GM19395 (cell line): ENCODE results near the gene PLXDC2.

ENCODE experiments used
- ATAC-seq: cut with Tn5 transposase; IDR thresholded peaks from one replicate; pipeline ENCODE4 v1.9.1; 2021; ENCODE audit warnings: mild to moderate bottlenecking, moderate library complexity; ENCODE audit not compliant: unreplicated experiment

PLXDC2 gene

DNA sequence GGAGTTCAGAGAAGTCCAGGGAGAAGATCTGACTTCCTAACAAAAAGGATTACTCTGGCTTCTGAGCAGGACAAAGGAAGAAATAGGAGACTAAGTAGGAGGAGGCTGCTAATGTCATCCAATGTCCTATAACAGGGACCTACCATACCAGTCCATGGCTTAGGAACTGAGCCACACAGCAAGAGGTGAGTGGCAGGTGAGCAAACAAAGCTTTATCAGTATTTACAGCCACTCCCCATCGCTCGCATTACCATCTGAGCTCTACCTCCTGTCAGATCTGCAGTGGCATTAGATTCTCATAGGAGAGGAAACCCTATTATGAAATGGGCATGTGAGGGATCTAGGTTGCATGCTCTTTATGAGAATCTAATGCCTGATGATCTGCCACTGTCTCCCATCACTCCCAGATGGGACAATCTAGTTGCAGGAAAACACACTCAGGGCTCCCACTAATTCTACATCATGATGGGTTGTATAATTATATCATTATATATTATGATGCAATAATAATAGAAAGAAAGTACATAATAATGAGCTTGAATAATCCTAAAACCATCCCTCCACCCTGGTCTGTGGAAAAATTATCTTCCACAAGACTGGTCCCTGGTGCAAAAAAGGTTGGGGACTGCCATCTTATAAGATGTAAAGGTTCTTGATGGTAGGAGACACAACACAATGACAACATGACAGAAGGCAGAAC, 487.4 kb downstream of the PLXDC2 start:
- ATAC-seq: no peak

DNA sequence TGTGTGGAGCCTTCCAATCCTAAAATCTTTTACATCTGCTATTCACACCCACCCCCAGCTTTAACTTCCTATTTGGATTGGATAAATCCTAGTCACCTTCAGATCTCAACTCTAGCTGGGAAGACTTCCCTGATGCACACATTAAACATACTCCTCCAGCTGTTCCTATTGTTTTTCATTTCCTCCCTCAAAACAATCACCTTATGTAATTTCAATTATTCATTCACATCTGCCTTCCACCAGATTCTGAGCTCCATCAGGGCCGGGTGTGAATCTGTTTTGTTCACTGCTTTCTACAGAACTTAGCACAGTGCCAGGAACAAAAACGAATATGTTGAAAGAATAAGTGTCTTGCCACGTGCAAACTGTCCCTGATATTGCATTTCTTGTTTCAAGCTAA, 497.4 kb downstream of the PLXDC2 start:
- no peak for ATAC-seq

DNA sequence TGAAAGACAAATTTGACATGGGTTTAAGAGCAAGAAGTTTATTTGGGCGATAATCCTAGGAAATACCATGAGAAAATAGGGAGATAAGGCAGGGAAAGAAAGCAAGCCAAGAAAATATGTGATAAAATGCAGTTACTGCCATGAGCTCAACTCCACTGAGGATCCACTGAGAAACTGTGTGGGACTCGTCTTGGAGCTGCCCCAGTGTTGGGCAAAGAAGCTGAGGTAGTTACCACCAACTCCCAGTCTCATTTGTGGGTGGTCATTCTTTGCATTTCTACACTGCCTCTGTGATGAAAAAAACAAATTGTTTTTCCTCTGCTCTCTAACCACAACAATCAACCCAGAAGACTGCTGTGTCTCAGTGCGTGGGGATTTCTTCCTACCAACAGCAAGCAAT, 498.2 kb downstream of the PLXDC2 start:
- no peak for ATAC-seq

DNA sequence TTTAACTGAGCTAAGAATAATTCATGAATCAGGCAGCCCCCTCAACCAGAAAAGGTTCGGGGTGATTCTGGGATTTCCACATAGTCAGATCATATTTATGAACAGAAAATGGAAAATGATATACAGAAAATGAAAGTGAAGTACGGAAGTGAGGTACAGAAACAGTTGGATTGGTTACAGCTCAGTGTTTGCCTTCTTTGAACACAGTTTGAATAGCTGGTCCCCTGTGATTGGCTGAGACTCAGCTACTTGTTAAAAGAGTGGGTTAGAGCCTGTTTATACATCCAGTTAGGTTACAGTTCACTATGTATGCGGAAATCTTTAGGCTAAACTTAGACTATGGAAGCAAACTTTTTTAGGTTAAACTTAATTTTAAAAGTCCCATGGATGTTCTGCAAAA, 511.7 kb downstream of the PLXDC2 start:
- ATAC-seq: no peak

DNA sequence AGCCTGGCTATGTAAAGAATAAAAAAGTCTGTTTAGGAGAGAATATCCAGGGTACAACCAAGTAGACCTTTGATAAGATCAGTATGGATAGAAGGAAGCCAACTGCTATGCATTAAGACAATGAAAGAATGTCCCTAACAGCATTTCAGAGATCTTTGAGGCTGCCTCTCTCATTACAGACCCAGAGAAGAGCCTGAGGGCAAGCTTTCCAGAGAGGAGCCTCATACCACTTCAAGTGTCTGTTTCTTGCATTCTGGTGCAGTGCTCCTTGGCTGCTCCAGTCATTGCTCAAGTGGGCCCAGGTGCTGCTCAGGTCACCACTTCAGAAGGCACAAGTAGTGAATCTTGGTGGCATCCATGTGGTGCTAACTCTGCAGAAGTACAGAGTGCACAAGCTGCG, 514.0 kb downstream of the PLXDC2 start:
- ATAC-seq: no peak

DNA sequence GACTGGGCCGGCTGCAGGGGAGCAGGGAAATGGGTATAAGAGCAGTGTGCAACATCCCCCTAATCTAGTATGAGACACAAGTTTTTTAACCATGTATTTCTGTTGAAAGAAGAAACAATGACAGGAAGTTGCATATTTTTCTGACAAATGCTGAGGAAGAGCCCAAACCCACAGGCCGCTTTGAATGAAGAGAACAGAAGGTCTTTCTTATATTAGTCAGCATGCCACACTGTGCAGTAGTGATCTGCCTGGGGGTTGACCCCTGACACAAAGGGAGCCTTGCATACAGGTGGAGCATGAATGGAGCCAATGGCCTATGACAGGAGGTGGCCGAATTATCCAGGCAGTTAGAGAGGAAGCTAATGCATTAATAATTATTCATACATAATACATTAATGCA, 518.3 kb downstream of the PLXDC2 start:
- no peak for ATAC-seq
